ENCODE measurements around the gene RERE.
"Not testable (repeated sequence)": the region's sequence is repeated elsewhere in the genome, so short reads cannot be mapped to it uniquely, and the experiment has no call there.

Gene RERE

DNA sequence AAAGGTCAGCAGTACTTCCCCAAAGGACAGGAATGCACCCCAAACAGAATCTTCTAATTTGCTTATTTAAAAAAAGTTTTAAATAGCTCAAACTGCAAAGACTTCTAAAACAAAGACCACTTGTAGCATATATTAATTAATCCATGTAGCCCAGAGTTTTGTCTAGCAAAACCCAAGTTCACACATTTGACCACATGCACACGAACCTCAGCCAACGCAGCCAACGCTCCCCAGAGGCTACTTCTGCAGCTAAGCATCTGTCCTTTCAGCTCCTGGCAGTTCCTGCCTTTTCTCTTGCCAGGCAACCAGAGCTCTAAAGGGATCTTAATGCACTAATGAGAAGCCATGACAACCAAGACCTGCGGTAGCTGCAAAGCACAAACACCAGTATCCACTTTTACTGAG, 89.6 kb downstream of the RERE start:
- DNase-seq, result peak in 5 of 10 donors; percentile 21 to 86 (median 22)

DNA sequence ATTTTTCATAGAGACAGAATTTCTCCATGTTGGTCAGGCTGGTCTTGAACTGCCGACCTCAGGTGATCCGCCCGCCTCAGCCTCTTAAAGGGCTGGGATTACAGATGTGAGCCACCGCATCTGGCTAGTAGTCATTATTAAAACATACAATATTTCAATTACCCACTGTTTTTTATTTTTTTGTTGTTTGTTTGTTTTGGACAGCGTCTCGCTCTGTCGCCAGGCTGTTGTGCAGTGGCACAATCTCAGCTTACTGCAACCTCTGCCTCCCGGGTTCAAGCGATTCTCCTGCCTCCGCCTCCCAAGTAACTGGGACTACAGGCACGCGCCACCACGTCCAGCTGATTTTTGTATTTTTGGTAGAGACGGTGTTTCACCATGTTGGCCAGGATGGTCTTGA, 90.1 kb downstream of the RERE start:
- intact Hi-C loops (cut with DNase I), result loop anchor here (2.0 kb wide), 1 partner anchor 167 kb away; no protein-coding TSS in a partner anchor
- not testable (repeated sequence) for DNase-seq

More for the DNA sequence above, 89.6 kb downstream of the RERE start:
- intact Hi-C loops (cut with DNase I), result loop anchor here (2.0 kb wide), 1 partner anchor 167 kb away; no protein-coding TSS in a partner anchor

DNA sequence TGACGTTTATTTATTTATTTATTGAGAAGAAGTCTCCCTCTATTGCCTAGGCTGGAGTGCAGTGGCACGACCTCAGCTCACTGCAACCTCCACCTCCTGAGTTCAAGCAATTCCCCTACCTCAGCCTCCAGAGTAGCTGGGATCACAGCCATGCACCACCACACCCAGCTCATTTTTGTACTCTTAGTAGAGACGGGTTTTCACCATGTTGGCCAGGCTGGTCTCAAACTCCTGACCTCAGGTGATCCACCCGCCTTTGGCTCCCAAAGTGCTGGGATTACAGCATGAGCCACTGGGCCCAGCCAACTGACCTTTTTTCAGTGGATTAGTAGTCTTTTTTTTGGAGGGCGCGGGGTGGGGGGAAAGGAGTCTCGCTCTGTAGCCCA, 90.6 kb downstream of the RERE start:
- DNase-seq, result not testable (repeated sequence)

DNA sequence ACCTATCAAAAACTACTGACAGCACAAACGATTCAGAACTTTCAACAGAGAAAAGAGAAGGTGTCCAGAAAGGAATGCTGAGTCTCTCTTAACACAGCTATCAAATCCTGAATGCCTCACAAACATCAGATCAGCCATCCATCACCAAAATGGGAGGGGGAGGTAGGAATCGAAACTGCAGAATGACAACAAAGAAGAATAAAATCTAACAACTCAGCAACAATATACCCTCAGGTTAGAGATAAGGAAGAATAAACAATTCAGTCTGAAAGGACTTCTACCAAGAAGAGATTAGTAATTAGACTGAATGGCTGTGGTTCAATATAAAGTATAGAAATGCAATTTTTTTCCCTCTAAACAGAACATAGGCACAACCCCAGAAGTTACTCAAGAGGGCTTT, 94.4 kb downstream of the RERE start:
- intact Hi-C loops (cut with DNase I), result no loop called here
- no peak for DNase-seq

More for the DNA sequence above, 90.6 kb downstream of the RERE start:
- intact Hi-C loops (cut with DNase I), result loop anchor here (2.0 kb wide), 1 partner anchor 166 kb away; no protein-coding TSS in a partner anchor

DNA sequence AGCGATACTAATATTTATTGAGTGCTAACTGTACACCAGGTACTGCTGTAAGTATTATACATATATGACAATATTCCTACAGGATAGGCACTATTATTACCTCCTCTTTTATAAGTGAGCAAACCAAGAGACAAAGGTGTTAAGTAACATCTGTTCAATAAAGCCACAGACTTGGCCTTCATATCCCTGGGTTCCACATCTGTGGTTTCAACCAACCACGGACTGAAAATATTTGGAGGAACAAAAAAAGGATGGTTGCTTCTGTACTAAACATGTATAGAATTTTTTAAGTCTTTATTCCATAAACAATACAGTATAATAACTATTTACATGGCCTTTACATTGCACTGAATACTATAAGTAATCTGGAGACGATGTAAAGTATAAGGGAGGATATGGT, 95.1 kb downstream of the RERE start:
- no peak for DNase-seq
- intact Hi-C loops (cut with DNase I), result no loop called here

DNA sequence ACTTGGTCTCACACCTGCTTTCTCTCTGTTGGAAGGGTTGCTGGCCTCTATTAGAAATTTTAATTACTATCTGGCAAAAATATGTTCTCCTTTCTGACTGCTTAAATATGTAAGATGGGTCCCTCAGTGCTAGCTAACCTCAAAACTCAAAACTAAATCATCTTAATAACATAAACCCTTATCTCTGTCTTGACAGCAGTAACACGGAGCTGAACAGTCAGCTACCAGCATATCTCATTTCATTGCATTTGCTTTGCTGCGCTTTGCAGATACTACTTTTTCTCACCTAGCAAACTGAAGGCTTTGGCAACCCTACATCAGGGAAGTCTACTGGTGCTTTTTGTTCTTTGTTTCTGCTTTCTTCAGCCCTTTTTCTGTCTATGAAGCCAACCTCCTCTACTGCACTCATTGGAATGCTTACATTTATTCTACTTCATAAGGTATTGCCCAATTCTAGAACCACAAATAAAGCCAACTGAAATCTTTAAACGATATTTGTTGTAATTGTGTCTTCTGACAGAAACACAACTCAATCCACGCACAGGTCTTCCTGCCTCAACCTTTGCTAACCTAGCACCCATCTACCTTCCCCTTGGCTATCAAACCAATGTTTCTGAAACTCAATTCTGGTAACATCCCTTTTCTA, 95.6 kb downstream of the RERE start:
- intact Hi-C loops (cut with DNase I), result no loop called here
- no peak for DNase-seq

DNA sequence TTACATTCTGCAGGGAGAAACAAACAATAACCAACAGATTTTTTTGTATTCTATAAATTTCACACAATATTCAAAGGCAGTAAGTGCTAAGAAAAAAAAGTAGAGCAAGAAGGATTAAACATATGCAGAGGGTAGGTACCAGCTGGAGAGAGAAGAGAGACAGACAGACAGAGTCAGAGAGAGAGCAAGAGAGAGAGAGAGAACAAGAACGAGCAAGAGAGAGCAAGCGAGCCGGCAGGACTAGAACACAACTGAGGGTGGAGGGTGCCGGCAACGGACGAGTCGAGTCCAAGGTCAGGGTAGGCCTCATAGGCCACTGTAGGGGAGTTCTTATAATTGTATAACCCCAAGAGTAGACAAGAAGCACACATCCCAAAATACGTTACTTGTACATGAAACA, 97.1 kb downstream of the RERE start:
- intact Hi-C loops (cut with DNase I), result no loop called here
- no peak for DNase-seq

DNA sequence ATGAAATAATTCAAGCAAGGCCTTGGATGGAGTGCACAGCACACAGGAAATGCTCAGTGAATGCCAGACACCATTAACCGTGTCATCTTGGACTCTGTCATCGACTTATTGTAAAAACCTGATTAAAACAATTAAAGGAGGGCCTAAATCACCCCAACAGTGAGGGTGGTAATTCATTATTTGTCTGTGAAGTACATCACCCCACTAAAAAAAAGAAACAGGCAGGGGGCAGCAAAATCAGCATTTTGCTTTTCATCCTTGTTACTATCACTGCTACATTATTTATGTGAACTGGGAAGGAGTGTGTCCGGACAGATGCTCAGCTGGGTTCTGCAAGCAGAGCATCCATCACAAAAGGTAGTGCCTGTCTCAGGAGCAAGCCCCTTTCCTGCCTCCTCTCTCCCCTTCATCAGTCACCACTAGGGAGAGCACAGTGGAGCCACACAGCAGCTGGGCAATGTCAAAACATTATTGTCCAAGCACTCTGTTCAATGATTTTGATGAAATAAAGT, 98.5 kb downstream of the RERE start:
- intact Hi-C loops (cut with DNase I), result loop anchor here (1.0 kb wide), 1 partner anchor 130 kb away; no protein-coding TSS in a partner anchor
- peak in 2 of 10 donors; percentile 25 to 37 for DNase-seq

DNA sequence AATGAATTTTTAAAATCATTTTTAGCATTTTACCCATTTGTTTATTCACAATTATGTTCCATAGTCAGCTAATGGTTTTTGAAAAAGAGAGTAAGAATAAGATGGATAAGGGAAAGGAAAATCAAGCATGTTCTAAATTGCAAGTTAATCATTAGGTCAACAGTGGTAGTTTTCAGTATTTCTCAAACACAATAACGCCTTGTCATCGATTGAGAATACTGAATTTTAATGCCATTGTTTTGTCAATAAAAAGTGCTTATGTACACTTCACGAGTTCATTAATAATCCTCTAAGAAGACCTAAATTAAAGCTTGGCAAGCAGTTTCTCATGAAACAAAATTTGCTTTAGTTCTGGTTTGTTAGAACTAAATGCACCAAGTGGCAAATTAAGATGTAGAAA, 100.3 kb downstream of the RERE start:
- no peak for DNase-seq
- intact Hi-C loops (cut with DNase I), result no loop called here

DNA sequence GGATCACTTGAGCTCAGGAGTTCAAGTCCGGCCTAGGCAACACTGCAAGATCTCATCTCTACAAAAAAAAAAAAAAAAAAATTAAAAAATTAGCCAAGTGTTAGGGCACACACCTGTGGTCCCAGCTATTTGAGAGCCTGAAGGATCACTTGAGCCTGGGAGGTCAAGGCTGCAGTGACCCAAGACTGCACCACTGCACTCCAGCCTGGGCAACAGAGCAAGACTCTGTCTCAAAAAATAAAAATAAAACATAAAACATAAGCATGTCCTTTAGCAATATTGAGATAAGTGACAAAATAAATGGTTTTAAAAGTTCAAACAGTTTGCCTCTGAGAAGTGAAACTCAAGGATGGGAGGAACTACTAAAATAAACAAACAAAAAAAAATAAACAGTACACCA, 101.2 kb downstream of the RERE start:
- intact Hi-C loops (cut with DNase I), result no loop called here
- DNase-seq, result no peak

DNA sequence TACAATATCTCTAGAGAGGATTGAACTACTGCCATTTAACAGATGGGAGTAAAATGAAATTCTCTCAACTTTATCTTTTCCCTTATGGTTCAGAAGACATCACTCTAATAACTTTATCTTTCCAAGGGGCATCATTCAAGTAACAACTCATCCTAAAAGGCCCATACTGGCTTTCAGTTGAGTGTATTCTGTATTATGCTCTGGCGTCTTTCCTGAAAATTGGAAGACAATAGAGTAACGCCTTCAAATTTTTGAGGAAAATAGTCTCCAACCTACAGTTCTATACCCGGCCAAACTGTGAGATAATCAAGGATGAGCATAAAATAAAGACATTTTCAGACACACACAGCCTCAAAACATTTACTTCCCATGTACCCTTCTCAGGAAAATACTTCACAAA, 103.3 kb downstream of the RERE start:
- intact Hi-C loops (cut with DNase I), result no loop called here
- no peak for DNase-seq

DNA sequence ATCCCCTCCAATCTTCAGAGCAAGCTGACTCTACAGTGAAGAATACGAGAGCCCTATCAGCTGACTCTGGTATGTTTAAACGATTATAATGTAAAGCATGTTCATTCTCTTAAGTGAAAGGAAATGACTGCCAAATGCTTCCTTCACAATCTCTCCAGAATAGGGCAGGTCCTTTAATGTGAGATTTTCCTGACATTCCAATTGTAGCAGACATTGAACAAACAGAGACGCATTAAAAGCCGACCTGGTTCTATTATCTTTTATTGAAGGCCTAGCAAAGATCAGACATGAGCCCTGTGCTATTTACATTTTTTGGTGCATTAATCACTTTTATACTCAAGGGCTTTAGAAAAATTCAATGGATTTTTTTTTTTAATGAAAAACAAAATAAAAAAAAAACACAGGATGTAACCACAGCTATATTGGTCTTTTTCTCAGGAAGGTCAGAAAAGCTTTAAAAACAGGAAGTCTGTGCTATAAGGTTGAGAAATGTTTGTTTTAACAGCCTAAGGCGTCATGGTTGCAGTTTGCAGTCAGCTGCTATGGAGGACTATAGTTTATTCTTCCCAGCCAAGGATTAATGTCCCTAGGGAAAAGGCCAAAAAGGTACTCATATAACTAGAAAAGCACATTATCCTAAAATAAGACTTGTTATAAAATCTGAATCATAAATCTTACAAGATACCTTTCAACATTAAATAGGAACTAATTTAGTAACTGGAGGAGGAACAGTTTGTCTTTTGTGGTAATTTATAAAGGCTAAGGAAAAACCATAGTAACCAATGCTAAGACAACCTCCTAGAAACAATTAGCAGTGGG, 104.8 kb downstream of the RERE start:
- intact Hi-C loops (cut with DNase I), result no loop called here

DNA sequence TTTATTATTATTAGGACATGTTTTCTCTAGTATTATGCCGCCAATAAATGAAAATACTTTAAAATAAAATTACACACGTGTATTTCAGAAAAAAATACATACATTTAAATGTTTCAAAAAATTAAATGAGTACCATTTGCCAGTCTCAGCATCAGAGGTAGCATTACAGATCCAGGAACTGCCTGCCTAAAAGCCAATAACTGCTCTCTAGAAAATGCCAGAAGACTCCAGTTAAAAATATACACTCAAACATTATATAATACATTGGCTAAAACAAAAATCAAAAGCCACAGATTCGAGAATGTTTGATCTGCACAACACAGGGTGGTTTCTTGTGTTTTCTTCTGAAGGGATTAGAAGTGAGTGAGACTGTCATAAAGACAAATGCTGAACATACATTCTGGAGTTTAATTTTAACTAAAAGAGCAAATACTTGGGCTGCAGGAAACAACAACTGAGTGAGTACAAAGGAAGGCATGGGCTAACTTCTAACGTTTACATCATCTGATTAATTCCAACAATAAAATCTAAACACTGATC, 105.5 kb downstream of the RERE start:
- no peak for DNase-seq
- intact Hi-C loops (cut with DNase I), result no loop called here

More for the DNA sequence above, 104.8 kb downstream of the RERE start:
- no peak for DNase-seq

DNA sequence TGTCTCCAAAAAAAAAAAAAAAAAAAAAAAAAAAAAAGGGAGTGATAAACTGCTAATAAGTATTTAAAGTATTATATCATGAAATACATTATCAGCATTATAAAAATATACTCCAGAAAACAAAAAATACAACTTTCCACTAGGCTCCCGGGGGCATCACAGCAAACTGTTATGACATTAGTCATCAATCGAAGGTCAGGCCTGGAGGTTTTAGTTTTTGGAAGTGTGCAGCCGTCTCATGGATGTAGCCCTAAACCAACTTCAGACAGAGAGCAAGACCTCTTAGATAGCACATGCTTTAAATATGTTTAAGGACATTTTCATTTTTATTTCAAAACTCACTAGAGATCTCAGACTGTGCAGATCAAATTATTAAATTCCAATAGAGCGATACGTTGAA, 106.3 kb downstream of the RERE start:
- intact Hi-C loops (cut with DNase I), result no loop called here

DNA sequence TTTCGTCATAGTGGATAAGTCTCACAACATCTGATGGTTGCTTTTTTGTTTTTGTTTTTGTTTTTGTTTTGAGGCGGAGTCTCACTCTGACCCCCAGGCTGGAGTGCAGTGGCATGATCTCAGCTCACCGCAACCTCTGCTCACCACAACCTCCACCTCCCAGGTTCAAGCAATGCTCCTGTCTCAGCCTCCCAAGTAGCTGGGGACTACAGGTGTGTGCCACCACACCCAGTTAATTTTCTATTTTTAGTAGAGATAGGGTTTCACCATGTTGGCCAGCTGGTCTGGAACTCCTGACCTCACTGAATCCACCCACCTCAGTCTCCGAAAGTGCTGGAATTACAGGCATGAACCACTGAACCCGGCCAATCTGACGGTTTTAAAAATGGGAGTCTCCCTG, 109.2 kb downstream of the RERE start:
- intact Hi-C loops (cut with DNase I), result loop anchor here (10.0 kb wide), 2 partner anchors 107 to 243 kb away; partner anchors contain the start of gene RERE
- no peak for DNase-seq

More for the DNA sequence above, 106.3 kb downstream of the RERE start:
- no peak for DNase-seq

DNA sequence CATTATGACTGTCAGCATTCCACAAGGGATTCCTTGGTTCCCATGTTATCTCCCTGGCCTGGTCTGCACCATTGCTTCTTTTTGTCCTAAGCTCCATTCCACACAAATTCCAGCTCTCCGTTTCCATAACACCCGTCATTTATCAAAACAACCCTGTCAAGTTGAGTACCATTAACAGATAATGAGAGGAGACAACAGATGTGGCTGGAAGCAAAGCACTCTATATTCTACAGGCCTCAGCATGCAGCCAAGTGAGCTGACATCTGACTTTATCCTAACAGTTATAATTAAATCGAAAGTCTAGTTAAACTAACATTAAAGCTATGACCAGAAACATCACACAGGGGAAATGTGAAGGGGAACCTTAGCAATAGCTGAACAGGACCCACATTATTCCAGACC, 110.4 kb downstream of the RERE start:
- DNase-seq, result no peak

DNA sequence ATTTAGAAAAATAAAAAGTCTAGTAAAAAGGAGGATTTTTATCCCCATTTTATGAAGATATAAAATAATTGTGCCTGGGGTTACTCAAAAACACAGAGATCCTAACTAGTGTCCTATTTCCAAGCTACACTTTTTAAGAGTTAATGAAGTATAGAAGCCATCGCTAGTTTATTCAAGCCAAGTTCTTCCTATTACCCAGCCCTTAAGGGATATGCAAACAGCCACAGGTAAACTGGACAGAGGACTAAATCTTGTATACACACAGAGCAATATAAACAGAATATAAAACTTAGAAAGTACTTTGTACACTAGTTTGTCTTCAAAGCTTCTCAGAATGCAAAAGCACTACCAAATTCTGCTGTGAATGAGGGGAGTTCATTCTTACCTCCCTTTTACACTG, 111.1 kb downstream of the RERE start:
- intact Hi-C loops (cut with DNase I), result loop anchor here (10.0 kb wide), 2 partner anchors 109 to 241 kb away; partner anchors contain the start of gene RERE
- DNase-seq, result no peak

More for the DNA sequence above, 110.4 kb downstream of the RERE start:
- intact Hi-C loops (cut with DNase I), result loop anchor here (10.0 kb wide), 2 partner anchors 108 to 242 kb away; partner anchors contain the start of gene RERE

DNA sequence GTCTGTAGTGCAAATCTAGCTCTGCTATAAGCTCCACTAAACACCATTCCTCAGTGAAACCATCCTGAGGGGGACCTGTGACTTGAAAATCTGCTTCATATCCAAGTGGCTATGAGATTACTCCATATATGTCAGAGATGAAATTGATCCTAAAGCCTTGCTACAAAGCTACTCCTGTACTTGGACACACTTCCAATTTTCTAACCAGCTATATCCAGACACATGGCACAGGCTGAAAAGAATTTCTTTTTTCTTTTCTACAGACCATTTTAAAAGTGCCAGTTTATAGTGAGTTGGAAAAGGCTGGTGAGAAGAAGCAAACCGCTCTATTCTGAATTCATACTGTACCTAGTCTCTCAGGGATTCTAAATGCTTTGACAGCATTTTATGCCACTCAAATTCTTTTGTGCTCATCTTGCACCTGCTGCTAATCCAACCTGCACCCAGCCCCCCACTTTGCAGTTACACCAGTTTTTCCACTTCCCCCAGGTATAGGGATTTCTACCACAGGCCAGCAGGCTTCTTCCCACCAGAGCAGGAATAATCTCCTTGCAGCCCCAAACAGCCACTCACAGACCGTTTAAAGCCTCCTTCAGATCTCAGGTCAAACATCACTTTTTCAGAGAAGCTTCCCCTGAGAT, 112.5 kb downstream of the RERE start:
- DNase-seq, result no peak
- intact Hi-C loops (cut with DNase I), result loop anchor here (5.0 to 10.0 kb wide), 3 partner anchors 73 to 240 kb away; partner anchors contain the start of gene RERE

DNA sequence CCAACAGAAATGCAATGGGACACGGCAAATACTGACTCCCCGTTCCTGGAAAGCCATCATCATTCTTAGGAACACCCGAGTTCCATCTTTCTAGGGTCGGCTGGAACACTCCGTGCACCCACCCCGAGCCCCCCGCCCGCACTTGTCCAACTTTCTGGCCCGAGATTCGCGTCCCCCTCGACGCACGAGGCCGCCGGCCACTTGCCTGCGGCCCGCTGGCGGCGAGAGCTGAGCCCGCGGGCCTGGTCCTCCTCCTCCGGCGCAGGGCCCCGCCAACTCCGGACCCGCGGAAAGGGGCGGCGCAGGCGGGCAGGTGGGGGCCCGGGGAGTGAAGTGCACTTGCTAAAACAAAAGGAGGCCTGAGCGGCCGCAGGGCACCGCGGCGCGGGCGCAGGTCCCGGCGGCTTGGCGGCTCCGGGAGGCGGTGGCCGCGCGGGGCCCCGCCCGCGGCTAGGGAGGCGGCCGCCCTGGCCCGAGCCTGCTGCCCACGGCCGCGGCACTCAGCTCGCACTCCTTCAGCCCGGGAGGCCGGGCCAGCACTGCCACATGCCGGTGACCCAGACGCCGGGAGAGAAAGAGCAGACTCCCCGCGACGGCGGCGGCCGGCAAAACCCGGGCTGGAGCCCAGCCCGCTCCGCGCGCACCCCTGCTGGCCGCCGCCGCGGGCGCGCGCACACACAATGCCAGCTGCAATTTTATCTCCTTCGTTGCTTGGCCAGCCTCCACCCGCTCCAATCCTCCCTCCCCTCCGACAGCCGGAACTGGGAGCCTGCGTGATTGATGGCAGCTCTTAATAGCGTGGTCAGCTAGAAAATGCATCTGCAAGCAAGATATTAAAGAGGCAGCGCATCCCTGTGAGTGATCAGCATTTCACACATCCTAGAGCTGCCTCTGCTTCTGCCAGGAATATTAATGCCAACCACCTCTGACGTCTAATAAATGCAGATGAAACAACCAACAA, 114.3 kb downstream of the RERE start:
- intact Hi-C loops (cut with DNase I), result loop anchor here (5.0 to 10.0 kb wide), 3 partner anchors 71 to 238 kb away; partner anchors contain the start of gene RERE
- peak; percentile 85 to 99 (median 88) for DNase-seq

Measured in posterior cingulate gyrus (tissue), 11 donors.